ENCODE measurements around the gene IMPDH1. TPM values are rescaled to one million over a fixed set of nuclear protein-coding genes. Genes with fewer than 3 reads are reported as not detected.
A peak's percentile ranks its signal among the peaks of the same experiment; 100 is the strongest.

IMPDH1 gene
- polyA plus RNA-seq, 4 donors, result 26.0 to 31.8 (median 29.0) TPM

GRCh38 chr7:128363261-128363721, 46.5 kb downstream of the IMPDH1 start:
- DNase-seq (ENCODE audit: low read depth in 4 of 4, low spot score in 2 of 4), result no peak

- no peak for DNase-seq (ENCODE audit: low read depth in 4 of 4, low spot score in 2 of 4)
These were observed 47.1 kb downstream of the IMPDH1 start for GRCh38 chr7:128362670-128363069.

- DNase-seq (ENCODE audit: low read depth in 4 of 4, low spot score in 2 of 4), result no peak
These were observed 48.1 kb downstream of the IMPDH1 start, which contains the start of gene PRRT4 for GRCh38 chr7:128361411-128362379. TSS of gene PRRT4 (minus strand) at chr7:128361690.

DNA sequence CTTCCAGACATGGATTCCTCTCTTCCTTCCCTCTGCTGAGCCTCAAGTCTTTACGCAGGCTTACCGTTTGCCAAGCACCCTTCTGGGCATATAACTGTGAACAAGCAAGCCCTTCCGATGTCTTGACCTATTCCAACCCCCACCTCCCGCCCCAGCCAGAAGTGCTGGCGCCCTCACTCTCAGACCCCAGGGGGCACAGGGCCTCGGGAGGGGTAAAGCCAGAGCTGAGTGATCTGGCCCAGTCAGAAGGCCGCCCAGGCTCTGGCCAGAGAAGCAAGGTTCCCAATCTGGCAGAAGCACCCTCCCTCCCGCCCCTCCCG, 49.5 kb downstream of the IMPDH1 start:
- no peak for DNase-seq (ENCODE audit: low read depth in 4 of 4, low spot score in 2 of 4)

DNA sequence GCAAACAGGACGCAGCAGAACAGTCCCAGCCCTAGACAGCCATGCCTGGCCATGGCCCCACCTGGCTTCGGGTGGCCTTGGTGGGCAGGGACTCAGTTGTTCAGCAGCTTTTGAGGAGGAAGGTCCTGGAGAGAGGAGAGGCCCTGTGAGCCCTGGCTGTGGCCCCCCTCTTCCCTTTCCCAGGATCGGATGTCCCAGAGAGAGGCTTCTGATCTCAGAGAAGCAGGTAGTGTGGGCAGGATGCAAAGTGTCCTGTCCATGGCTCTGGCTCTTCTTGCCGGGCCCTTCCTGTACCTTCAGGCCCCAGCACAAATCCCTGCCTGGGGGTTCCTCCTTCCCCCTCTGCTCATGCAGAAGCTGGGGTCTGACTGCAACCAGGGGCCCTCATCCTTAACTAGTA, 49.8 kb downstream of the IMPDH1 start:
- DNase-seq (ENCODE audit: low read depth in 4 of 4, low spot score in 2 of 4), result no peak

DNA sequence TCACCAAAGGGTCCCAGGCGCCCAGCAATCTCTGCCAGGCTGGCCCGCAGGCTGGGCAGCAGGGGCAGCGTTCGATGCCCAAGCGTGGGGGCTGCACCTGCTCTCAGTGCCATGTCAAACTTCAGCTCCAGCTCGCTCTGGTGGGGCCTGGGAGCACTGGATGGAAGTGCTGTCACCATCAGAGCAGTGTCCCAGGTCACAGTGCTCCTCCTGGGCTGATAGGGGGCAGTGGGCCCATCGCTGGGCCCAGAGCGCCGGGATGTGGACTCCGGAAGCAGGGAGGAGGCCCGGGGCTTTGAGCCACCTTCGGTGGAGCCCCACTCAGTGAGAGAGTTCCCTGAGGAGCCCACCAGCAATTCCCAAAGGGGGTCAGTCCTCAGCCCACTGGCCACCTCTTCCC, 50.4 kb downstream of the IMPDH1 start:
- DNase-seq (ENCODE audit: low read depth in 4 of 4, low spot score in 2 of 4), result no peak

GRCh38 chr7:128358233-128358632, 51.5 kb downstream of the IMPDH1 start:
- DNase-seq (ENCODE audit: low read depth in 4 of 4, low spot score in 2 of 4), result no peak

DNA sequence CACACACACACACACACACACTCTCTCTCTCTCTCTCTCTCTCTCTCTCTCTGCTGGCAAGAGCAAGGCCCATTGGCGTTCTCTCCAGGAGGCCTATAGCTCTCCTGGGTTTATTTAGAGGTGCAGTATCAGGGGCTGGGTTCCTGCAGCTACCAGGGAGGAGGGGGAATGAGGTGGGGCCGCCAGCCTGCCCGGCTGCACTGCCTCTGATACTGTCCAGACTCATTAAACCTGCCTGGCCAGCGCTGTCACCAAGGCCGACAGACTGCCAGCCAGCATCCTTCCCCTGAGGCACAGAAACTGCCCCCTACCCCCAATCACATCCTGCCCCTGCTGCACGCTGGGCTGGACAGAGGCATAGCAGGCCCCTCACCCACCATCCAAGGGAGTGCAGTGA, 52.6 kb downstream of the IMPDH1 start:
- DNase-seq (ENCODE audit: low read depth in 4 of 4, low spot score in 2 of 4), result no peak

- DNase-seq (ENCODE audit: low read depth in 4 of 4, low spot score in 2 of 4), result no peak
These were observed 53.1 kb downstream of the IMPDH1 start for GRCh38 chr7:128356546-128357216.

GRCh38 chr7:128353610-128354009, 56.2 kb downstream of the IMPDH1 start:
- no peak for DNase-seq (ENCODE audit: low read depth in 4 of 4, low spot score in 2 of 4)

- DNase-seq (ENCODE audit: low read depth in 4 of 4, low spot score in 2 of 4), result no peak
These were observed 56.6 kb downstream of the IMPDH1 start for GRCh38 chr7:128353189-128353588.

DNA sequence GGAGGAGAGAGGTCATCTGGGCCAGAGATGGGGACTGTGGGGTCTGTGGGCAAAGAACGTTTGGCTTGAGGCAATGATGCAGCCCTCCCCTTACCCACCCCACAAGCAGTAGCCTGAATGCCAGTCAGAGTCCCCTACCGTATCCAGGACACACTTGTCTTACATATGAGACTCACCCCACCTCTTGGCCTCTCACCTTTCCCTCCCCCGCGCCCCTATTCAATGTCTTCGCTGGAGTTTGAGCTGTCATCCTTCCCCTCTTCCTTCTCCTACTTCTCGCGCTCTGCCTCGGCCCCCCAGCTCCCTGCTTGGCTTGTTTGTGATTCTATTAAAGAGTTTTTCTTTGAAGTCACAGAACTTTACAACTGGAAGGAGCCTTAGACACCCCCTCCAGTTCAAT, 57.1 kb downstream of the IMPDH1 start:
- no peak for DNase-seq (ENCODE audit: low read depth in 4 of 4, low spot score in 2 of 4)

GRCh38 chr7:128352153-128352537, 57.6 kb downstream of the IMPDH1 start:
- no peak for DNase-seq (ENCODE audit: low read depth in 4 of 4, low spot score in 2 of 4)

DNA sequence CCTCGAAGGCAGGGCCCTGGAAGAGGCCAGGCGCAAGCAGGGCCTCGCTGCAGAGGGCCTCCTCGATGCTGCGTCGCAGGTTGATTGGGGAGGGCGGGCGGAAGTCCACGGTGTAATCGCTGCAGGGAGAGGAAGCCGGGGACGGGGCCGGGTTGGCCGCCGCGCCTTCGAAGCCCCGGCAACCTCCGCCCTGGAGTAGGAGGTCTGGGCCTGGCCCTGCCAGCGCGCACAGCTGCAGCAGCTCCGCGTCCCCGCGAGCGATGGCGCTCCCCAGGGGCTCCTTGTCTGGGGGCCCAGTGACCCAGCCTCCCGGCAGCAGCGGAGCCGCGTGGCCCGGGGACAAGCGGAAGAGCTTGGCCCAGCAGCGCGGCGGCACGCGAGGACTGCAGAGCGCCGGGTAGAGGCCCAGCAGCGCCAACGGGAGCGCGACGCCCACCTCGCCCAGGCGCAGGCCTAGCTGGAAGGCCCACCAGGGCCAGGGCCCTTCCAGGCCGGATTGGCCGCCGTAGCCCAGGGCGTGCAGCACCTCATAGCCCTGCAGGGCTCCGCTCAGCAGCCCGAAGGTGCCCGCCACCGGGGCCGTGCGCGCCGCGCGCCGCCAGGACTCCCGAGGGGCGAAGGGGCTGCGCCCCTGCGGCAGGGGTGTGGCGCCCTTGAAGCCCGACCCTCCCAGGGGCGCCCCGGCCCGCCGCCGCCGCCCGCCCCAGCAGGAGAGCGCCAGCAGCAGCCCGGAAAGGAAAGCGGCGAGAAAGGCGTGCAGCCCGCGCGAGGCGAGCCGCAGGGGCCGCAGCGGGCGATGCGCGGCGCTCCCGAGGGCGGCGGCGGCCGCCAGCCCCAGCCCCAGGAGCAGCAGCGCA, 58.3 kb downstream of the IMPDH1 start:
- no peak for DNase-seq (ENCODE audit: low read depth in 4 of 4, low spot score in 2 of 4)

- no peak for DNase-seq (ENCODE audit: low read depth in 4 of 4, low spot score in 2 of 4)
These were observed 59.0 kb downstream of the IMPDH1 start for GRCh38 chr7:128350708-128351295.

DNA sequence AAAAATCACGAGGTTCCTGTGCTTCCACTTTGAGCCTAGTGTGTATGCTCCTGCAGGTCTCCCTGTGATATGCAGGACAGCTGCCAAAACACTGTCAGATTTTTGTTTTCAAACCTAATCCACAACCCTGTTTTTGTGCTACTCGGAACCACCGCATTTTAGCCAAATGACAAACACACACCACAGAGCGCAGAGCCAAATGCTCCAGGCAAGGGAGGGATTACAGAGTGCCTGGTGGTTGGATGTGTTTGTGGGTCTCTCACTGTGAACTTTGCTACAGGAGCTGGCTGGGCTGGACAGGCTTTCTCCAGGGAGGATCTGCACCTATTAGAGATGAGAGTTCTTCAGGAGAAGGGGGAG, 60.3 kb downstream of the IMPDH1 start:
- no peak for DNase-seq (ENCODE audit: low read depth in 4 of 4, low spot score in 2 of 4)

DNA sequence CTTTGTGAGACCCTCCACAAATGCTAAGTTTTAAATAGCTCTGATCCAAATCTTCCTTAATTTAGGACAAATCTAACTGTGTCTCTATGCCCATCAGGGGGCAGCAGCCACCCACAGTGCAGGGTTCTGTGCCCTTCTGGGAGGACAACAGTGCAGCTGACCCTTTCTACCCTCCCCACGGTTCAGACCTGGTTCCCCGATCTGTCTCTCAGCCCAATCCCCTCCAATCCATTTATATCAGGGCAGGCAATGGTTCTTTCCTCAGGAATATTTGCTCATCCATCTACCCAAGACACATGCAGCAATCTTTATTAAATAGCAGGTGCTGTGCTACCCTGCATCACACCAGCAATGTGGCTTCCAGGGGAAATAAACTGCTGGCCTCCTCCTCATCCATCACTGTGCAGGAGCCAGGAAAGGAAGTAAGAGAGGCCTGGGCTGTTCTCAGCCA, 62.1 kb downstream of the IMPDH1 start:
- DNase-seq (ENCODE audit: low read depth in 4 of 4, low spot score in 2 of 4), result no peak

DNA sequence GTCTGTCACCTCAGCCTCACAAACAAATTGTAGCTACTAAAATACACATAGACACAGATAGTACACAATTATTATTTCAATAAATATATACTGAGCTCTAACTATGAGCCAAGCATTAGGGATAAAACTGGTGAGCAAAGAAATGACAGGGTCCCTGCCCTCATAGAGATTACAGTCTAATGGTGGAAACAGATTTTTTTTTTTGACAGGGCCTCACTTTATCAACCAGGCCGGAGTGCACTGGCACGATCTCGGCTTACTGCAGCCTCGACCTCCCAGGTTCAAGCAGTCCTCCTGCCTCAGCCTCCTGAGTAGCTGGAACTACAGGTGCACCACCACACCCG, 65.4 kb downstream of the IMPDH1 start:
- no peak for DNase-seq (ENCODE audit: low read depth in 4 of 4, low spot score in 2 of 4)

GRCh38 chr7:128343554-128344430, 66.0 kb downstream of the IMPDH1 start, which contains the start of gene RBM28:
TSS of gene RBM28 (minus strand) at chr7:128343908. CDS start at chr7:128343793, 115 bp downstream.
- peak; percentile 72 to 94 (median 80) for DNase-seq (ENCODE audit: low read depth in 4 of 4, low spot score in 2 of 4)
